ENCODE measurements around the gene TGFB3.
"Not testable (repeated sequence)": the region's sequence is repeated elsewhere in the genome, so short reads cannot be mapped to it uniquely, and the experiment has no call there.

Gene TGFB3

GRCh38 chr14:75946785-75947184, 35.0 kb downstream of the TGFB3 start:
- no peak for DNase-seq

GRCh38 chr14:75944607-75945241, 37.1 kb downstream of the TGFB3 start:
- DNase-seq: no peak

GRCh38 chr14:75941030-75941429, 40.8 kb downstream of the TGFB3 start:
- no peak for DNase-seq

GRCh38 chr14:75939200-75939599, 42.6 kb downstream of the TGFB3 start:
- DNase-seq: no peak

GRCh38 chr14:75934998-75935628, 46.7 kb downstream of the TGFB3 start:
- no peak for DNase-seq

- no peak for DNase-seq
Measured at GRCh38 chr14:75933712-75934296, 48.0 kb downstream of the TGFB3 start.

- no peak for DNase-seq
Measured at GRCh38 chr14:75928690-75929181, 53.1 kb downstream of the TGFB3 start.

GRCh38 chr14:75927564-75928087, 54.2 kb downstream of the TGFB3 start:
- no peak for DNase-seq

GRCh38 chr14:75926431-75927115, 55.2 kb downstream of the TGFB3 start:
- DNase-seq: no peak

GRCh38 chr14:75925141-75925840, 56.5 kb downstream of the TGFB3 start:
- DNase-seq: not testable (repeated sequence)

GRCh38 chr14:75920421-75920820, 61.4 kb downstream of the TGFB3 start:
- DNase-seq: not testable (repeated sequence)

GRCh38 chr14:75917946-75918335, 63.9 kb downstream of the TGFB3 start:
- no peak for DNase-seq

- DNase-seq: no peak
Measured at GRCh38 chr14:75917322-75917945, 64.4 kb downstream of the TGFB3 start.

- no peak for DNase-seq
Measured at GRCh38 chr14:75915045-75915444, 66.8 kb downstream of the TGFB3 start.

GRCh38 chr14:75913183-75913582, 68.6 kb downstream of the TGFB3 start:
- no peak for DNase-seq

GRCh38 chr14:75911883-75912282, 69.9 kb downstream of the TGFB3 start:
- no peak for DNase-seq

- no peak for DNase-seq
Measured at GRCh38 chr14:75910048-75910447, 71.7 kb downstream of the TGFB3 start.

- DNase-seq: no peak
Measured at GRCh38 chr14:75909630-75910029, 72.2 kb downstream of the TGFB3 start.
